Measurements from ENCODE around the gene SMYD3.
"Not testable (repeated sequence)": the region's sequence is repeated elsewhere in the genome, so short reads cannot be mapped to it uniquely, and the experiment has no call there.

SMYD3 gene

GRCh38 chr1:246106342-246106763 lies 400.7 kb downstream of the SMYD3 start:
- DNase-seq (ENCODE audit: low spot score) = no peak

- DNase-seq (ENCODE audit: low spot score) = no peak
Observed at GRCh38 chr1:246104927-246105326, 402.2 kb downstream of the SMYD3 start.

GRCh38 chr1:246099570-246099969 lies 407.5 kb downstream of the SMYD3 start:
- no peak for DNase-seq (ENCODE audit: low spot score)

GRCh38 chr1:246096356-246096755 lies 410.7 kb downstream of the SMYD3 start:
- no peak for DNase-seq (ENCODE audit: low spot score)

- no peak for DNase-seq (ENCODE audit: low spot score)
Observed at GRCh38 chr1:246095443-246095842, 411.6 kb downstream of the SMYD3 start.

- DNase-seq (ENCODE audit: low spot score) = no peak
Observed at GRCh38 chr1:246093230-246093629, 413.8 kb downstream of the SMYD3 start.

GRCh38 chr1:246092136-246092535 lies 414.9 kb downstream of the SMYD3 start:
- no peak for DNase-seq (ENCODE audit: low spot score)

GRCh38 chr1:246091477-246091876 lies 415.6 kb downstream of the SMYD3 start:
- no peak for DNase-seq (ENCODE audit: low spot score)

- DNase-seq (ENCODE audit: low spot score) = no peak
Observed at GRCh38 chr1:246086191-246086590, 420.9 kb downstream of the SMYD3 start.

- DNase-seq (ENCODE audit: low spot score) = no peak
Observed at GRCh38 chr1:246083416-246083815, 423.7 kb downstream of the SMYD3 start.

GRCh38 chr1:246081856-246082668 lies 425.0 kb downstream of the SMYD3 start:
- DNase-seq (ENCODE audit: low spot score) = no peak

- no peak for DNase-seq (ENCODE audit: low spot score)
Observed at GRCh38 chr1:246081138-246081702, 425.9 kb downstream of the SMYD3 start.

GRCh38 chr1:246080031-246080430 lies 427.0 kb downstream of the SMYD3 start:
- DNase-seq (ENCODE audit: low spot score) = no peak

GRCh38 chr1:246078888-246079252 lies 428.2 kb downstream of the SMYD3 start:
- DNase-seq (ENCODE audit: low spot score) = no peak

GRCh38 chr1:246078126-246078887 lies 428.8 kb downstream of the SMYD3 start:
- no peak for DNase-seq (ENCODE audit: low spot score)

GRCh38 chr1:246077476-246077875 lies 429.6 kb downstream of the SMYD3 start:
- no peak for DNase-seq (ENCODE audit: low spot score)

- no peak for DNase-seq (ENCODE audit: low spot score)
Observed at GRCh38 chr1:246074421-246074820, 432.7 kb downstream of the SMYD3 start.

- DNase-seq (ENCODE audit: low spot score) = peak; percentile 32
Observed at GRCh38 chr1:246072456-246072955, 434.6 kb downstream of the SMYD3 start.

GRCh38 chr1:246071981-246072380 lies 435.1 kb downstream of the SMYD3 start:
- DNase-seq (ENCODE audit: low spot score) = not testable (repeated sequence)

- not testable (repeated sequence) for DNase-seq (ENCODE audit: low spot score)
Observed at GRCh38 chr1:246071561-246071960, 435.5 kb downstream of the SMYD3 start.

- DNase-seq (ENCODE audit: low spot score) = no peak
Observed at GRCh38 chr1:246069581-246069980, 437.5 kb downstream of the SMYD3 start.

- DNase-seq (ENCODE audit: low spot score) = no peak
Observed at GRCh38 chr1:246068619-246069509, 438.2 kb downstream of the SMYD3 start.

Data from Ammon's horn (tissue), 1 donor.